ENCODE results near the gene CHIC2.

Gene CHIC2

DNA sequence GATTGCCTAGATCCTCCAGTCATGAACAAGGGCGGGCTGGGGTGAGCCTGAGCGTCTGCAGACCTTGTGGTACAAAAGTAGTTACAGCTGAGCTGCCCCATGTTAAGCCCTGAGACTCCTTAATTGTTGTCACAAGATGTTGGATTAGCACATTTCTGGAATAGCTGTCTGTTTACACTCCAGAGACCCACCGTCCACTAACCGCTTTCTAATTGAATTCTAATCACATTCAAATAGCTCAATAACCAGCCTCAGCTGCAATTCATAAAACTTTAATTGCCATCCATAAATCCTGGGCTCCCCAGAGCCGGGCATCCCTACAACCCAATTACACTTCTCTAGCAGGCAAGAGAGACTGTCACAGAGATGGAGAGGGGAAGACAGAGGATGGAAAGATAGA is 34.0 kb upstream of the CHIC2 start:
- TF ChIP-seq CTCF (IDR thresholded peaks at IDR 0.05; ENCODE audit: extremely low read depth, insufficient read depth, missing control alignments): no peak
- no peak for DNase-seq (ENCODE audit: low spot score)
- in situ Hi-C loops (cut with MboI; ENCODE audit: low pct_unique_long_range_greater_than_20kb, low sequenced_read_pairs, unreplicated experiment): no loop called here

- in situ Hi-C loops (cut with MboI; ENCODE audit: low pct_unique_long_range_greater_than_20kb, low sequenced_read_pairs, unreplicated experiment): no loop called here
- DNase-seq (ENCODE audit: low spot score): no peak
- TF ChIP-seq CTCF (IDR thresholded peaks at IDR 0.05; ENCODE audit: extremely low read depth, insufficient read depth, missing control alignments): no peak
These were observed 32.7 kb upstream of the CHIC2 start for GRCh38 chr4:54097152-54097551.

GRCh38 chr4:54096295-54096962 is 32.0 kb upstream of the CHIC2 start:
- in situ Hi-C loops (cut with MboI; ENCODE audit: low pct_unique_long_range_greater_than_20kb, low sequenced_read_pairs, unreplicated experiment): no loop called here
- no peak for DNase-seq (ENCODE audit: low spot score)
- no peak for TF ChIP-seq CTCF (IDR thresholded peaks at IDR 0.05; ENCODE audit: extremely low read depth, insufficient read depth, missing control alignments)

DNA sequence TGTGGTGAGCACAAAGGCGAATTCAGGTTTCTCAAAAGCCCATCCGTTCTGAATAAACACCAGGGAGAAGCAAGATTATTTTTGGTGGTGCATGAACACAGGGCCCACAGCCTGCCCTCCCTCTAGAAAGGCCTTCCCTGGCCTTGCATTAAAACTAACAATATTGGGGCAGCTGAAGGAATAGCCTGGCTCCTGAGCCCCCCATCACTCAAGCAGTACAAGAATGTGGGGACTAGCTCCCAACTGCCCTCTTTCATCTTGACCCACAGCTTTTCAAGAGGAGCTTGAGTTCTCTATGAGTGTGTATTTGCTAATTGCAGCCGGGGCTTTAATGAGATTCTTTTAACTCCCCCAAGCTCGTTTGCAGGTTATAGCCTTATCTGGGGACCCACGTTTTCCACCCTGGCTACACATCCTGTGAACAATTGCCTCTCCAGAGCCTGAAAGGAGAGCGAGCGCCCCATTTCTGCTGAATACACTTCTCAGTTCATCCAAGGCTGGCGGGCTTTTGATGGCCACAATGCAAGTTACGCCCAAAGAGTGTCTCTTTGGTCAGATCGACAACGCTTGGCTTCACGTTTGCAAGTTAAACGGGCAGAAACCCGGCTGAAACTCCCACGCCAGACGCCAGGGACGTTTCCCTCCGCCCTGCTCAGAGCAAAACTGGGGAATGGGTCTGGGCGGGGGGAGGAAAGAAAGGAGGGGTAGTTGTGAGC is 30.9 kb upstream of the CHIC2 start:
- in situ Hi-C loops (cut with MboI; ENCODE audit: low pct_unique_long_range_greater_than_20kb, low sequenced_read_pairs, unreplicated experiment): no loop called here
- no peak for DNase-seq (ENCODE audit: low spot score)
- no peak for TF ChIP-seq CTCF (IDR thresholded peaks at IDR 0.05; ENCODE audit: extremely low read depth, insufficient read depth, missing control alignments)

- DNase-seq (ENCODE audit: low spot score): no peak
- TF ChIP-seq CTCF (IDR thresholded peaks at IDR 0.05; ENCODE audit: extremely low read depth, insufficient read depth, missing control alignments): no peak
- in situ Hi-C loops (cut with MboI; ENCODE audit: low pct_unique_long_range_greater_than_20kb, low sequenced_read_pairs, unreplicated experiment): no loop called here
These were observed 30.0 kb upstream of the CHIC2 start for GRCh38 chr4:54094451-54094850.

DNA sequence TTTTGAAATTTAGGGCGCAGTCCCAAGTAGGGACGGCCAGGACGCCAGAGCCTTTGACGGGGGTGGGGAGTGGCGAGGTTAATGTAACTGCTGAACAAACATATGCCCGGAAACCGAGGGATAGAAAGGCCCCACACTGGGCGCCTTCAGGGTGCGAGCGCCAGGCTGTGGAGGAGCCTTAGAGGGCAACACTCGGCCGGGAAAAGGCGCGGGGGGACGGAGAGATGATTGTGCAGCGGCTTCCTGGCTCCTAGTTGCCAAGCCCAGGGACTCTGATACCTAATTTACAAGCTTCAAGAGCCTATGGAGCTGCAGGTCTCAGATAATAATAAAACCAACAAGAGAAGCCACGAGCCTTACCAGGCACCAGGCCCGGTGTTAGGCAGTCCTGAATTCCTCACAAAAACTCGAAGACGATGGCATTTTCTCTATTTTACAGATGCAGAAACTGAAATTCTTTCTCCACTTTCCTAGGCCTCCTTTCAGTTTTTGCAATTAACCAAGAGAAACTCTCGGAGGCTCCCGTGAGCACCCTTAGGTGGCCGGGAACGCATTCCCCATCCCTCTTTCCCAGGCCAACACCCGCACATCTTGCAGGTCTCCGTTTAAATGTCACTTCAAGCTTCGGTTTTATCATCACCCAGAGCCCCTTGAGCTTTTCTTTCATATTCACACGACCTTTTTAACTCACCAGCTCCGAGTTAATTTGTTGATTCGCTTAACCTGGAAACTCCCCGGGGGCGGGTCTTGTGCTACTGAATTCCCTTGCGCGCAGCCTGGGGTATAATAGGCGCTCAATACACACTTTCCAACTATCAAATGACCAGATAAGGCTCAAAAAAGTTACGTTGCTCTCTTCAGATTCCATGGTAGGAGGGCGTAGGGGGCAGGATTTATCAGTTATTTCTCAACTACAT is 29.2 kb upstream of the CHIC2 start:
- in situ Hi-C loops (cut with MboI; ENCODE audit: low pct_unique_long_range_greater_than_20kb, low sequenced_read_pairs, unreplicated experiment): no loop called here
- DNase-seq (ENCODE audit: low spot score): peak; percentile 23
- no peak for TF ChIP-seq CTCF (IDR thresholded peaks at IDR 0.05; ENCODE audit: extremely low read depth, insufficient read depth, missing control alignments)
